ENCODE data around the gene MAPKAP1.

GRCh38 chr9:125485471-125486151 is 221.4 kb downstream of the MAPKAP1 start:
- TF ChIP-seq CTCF (IDR thresholded peaks at IDR 0.05; ENCODE audit: low read length) (no peak), EZH2 (IDR thresholded peaks at IDR 0.05; ENCODE audit: borderline replicate concordance, low read length) (no peak)
